Neural cell (in vitro differentiated cells): ENCODE results near the gene GINS2. TPM values are rescaled to one million over a fixed set of nuclear protein-coding genes. Genes with fewer than 3 reads are reported as not detected.

ENCODE experiments used
- H2AFZ ChIP-seq: fragments of 200-600, 300-800 bp; sonication (generic), shearing (Covaris generic); 2 replicates; pipeline ENCODE4 v1.6.0; 2014; ENCODE audit warnings: low read depth, mild to moderate bottlenecking, antibody characterized with exemption, low read length, moderate library complexity
- H3F3A ChIP-seq: fragments of 200-600 bp; shearing (Covaris generic); 2 replicates; pipeline ENCODE4 v1.6.1; 2016; ENCODE audit warnings: mild to moderate bottlenecking, moderate library complexity, mixed read lengths, antibody characterized with exemption, low read length; ENCODE audit not compliant: insufficient read depth, poor library complexity, severe bottlenecking
- H3K27ac ChIP-seq: fragments of 200-600, 300-800 bp; sonication (generic), shearing (Covaris generic); 2 replicates; pipeline ENCODE4 v1.5.1; 2014; ENCODE audit warnings: mild to moderate bottlenecking, low read length, moderate library complexity
- H3K27me3 ChIP-seq: fragments of 300-800, 200-600 bp; sonication (generic), shearing (Covaris generic); 2 replicates; pipeline ENCODE4 v1.6.0; 2014; ENCODE audit warnings: mild to moderate bottlenecking, low read depth, low read length, moderate library complexity; ENCODE audit not compliant: insufficient read depth
- H3K36me3 ChIP-seq: fragments of 300-800, 200-600 bp; sonication (generic), shearing (Covaris generic); 2 replicates; pipeline ENCODE4 v1.5.1; 2014; ENCODE audit warnings: mild to moderate bottlenecking, antibody characterized with exemption, low read length, moderate library complexity; ENCODE audit not compliant: insufficient read depth
- H3K4me2 ChIP-seq: fragments of 300-800, 200-600 bp; sonication (generic), shearing (Covaris generic); 2 replicates; pipeline ENCODE4 v1.6.0; 2014; ENCODE audit warnings: mild to moderate bottlenecking, low read length
- H3K4me3 ChIP-seq: fragments of 300-800, 200-600 bp; sonication (generic), shearing (Covaris generic); 2 replicates; pipeline ENCODE4 v1.5.1; 2014; ENCODE audit warnings: mild to moderate bottlenecking, low read length, moderate library complexity
- H3K79me2 ChIP-seq: fragments of 200-600 bp; shearing (Covaris generic); replicated peaks from 2 replicates; pipeline ENCODE4 v1.6.0; 2014; ENCODE audit warnings: mild to moderate bottlenecking, low read length, moderate library complexity; ENCODE audit not compliant: insufficient read depth
- H3K9ac ChIP-seq: fragments of 300-800, 200-600 bp; sonication (generic), shearing (Covaris generic); 2 replicates; pipeline ENCODE4 v1.6.1; 2016; ENCODE audit warnings: mild to moderate bottlenecking, low read length, mixed read lengths
- H3K9me2 ChIP-seq: fragments of 200-600 bp; shearing (Covaris generic); 2 replicates; pipeline ENCODE4 v1.6.1; 2016; ENCODE audit warnings: mild to moderate bottlenecking, low read length, mixed read lengths; ENCODE audit not compliant: insufficient read depth
- H3K9me3 ChIP-seq: fragments of 200-600, 300-800 bp; sonication (generic), shearing (Covaris generic); 2 replicates; pipeline ENCODE4 v1.6.1; 2016; ENCODE audit warnings: mild to moderate bottlenecking, mixed run types, low read length, moderate library complexity, mixed read lengths
- H4K20me1 ChIP-seq: fragments of 200-600 bp; shearing (Covaris generic); 2 replicates; pipeline ENCODE4 v1.6.1; 2016; ENCODE audit warnings: mild to moderate bottlenecking, mixed run types; ENCODE audit not compliant: insufficient read depth
- EP300 ChIP-seq: fragments of 450-650 bp; conservative IDR thresholded peaks from 2 replicates; pipeline ENCODE4 v1.6.1; 2014; ENCODE audit warnings: antibody characterized with exemption, mild to moderate bottlenecking, moderate library complexity; ENCODE audit not compliant: poor library complexity, severe bottlenecking
- EZH2 ChIP-seq: fragments of 200-600, 300-800 bp; shearing (Covaris generic), sonication (generic); IDR thresholded peaks from 2 replicates; pipeline ENCODE4 v1.6.1; 2014; ENCODE audit warnings: antibody characterized with exemption, low read length, borderline replicate concordance, mild to moderate bottlenecking; ENCODE audit not compliant: insufficient read depth, poor library complexity, severe bottlenecking
- MXI1 ChIP-seq: fragments of 450-650 bp; conservative IDR thresholded peaks from 2 replicates; pipeline ENCODE4 v1.6.1; 2014; ENCODE audit warnings: antibody characterized with exemption, mild to moderate bottlenecking; ENCODE audit not compliant: poor library complexity, severe bottlenecking
- POLR2AphosphoS5 ChIP-seq: IDR thresholded peaks from 2 replicates; pipeline ENCODE4 v1.6.1; 2012
- RAD21 ChIP-seq: fragments of 450-650 bp; conservative IDR thresholded peaks from 2 replicates; pipeline ENCODE4 v1.6.1; 2014; ENCODE audit warnings: antibody characterized with exemption, mild to moderate bottlenecking, moderate library complexity
- SMC3 ChIP-seq: fragments of 450-650 bp; conservative IDR thresholded peaks from 2 replicates; pipeline ENCODE4 v1.6.1; 2014; ENCODE audit warnings: antibody characterized with exemption, mild to moderate bottlenecking, moderate library complexity; ENCODE audit not compliant: poor library complexity
- TAF1 ChIP-seq: IDR thresholded peaks from 2 replicates; pipeline ENCODE4 v1.6.1; 2012; ENCODE audit warnings: low read depth
- polyA plus RNA-seq: library from polyadenylated mRNA; depleted of rRNA; stranded (reverse); fragments of >200 nt; gene quantifications from 2 replicates; pipeline ENCODE4 v1.2.3, GENCODE V29; 2014
- TF ChIP-seq, protein P1 (sequence below): fragments of 450-650 bp; IDR thresholded peaks from 2 replicates; pipeline ENCODE4 v1.5.1; 2014; ENCODE audit warnings: antibody characterized with exemption, mild to moderate bottlenecking, moderate library complexity; ENCODE audit not compliant: poor library complexity, severe bottlenecking
- TF ChIP-seq, protein P2 (sequence below): IDR thresholded peaks from 2 replicates; pipeline ENCODE4 v1.6.1; 2012; ENCODE audit warnings: borderline replicate concordance

GINS2 gene
- polyA plus RNA-seq, 1 donor from 2014 or later: 9.2 TPM

DNA sequence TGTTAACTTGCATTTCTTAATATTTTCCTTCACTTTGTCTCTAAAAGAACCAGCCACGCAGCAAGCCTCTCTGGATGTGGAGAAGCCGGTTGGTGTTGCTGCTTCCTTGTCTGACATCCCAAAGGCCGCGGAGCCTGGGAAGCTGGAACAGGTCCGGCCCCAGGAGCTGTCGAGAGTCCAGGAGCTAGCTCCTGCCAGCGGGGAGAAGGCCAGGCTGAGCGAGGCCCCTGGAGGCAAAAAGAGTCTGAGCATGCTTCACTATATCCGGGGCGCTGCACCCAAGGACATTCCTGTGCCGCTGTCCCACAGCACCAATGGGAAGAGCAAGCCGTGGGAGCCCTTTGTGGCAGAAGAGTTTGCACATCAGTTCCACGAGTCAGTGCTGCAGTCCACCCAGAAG lies 22.8 kb downstream of the GINS2 start:
- TF ChIP-seq, protein P1, sequence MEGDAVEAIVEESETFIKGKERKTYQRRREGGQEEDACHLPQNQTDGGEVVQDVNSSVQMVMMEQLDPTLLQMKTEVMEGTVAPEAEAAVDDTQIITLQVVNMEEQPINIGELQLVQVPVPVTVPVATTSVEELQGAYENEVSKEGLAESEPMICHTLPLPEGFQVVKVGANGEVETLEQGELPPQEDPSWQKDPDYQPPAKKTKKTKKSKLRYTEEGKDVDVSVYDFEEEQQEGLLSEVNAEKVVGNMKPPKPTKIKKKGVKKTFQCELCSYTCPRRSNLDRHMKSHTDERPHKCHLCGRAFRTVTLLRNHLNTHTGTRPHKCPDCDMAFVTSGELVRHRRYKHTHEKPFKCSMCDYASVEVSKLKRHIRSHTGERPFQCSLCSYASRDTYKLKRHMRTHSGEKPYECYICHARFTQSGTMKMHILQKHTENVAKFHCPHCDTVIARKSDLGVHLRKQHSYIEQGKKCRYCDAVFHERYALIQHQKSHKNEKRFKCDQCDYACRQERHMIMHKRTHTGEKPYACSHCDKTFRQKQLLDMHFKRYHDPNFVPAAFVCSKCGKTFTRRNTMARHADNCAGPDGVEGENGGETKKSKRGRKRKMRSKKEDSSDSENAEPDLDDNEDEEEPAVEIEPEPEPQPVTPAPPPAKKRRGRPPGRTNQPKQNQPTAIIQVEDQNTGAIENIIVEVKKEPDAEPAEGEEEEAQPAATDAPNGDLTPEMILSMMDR: no peak
- no peak for TF ChIP-seq RAD21
- no peak for TF ChIP-seq EP300
- no peak for TF ChIP-seq TAF1
- TF ChIP-seq POLR2AphosphoS5: no peak
- TF ChIP-seq EZH2: no peak
- TF ChIP-seq SMC3: no peak
- no peak for TF ChIP-seq MXI1
- TF ChIP-seq, protein P2, sequence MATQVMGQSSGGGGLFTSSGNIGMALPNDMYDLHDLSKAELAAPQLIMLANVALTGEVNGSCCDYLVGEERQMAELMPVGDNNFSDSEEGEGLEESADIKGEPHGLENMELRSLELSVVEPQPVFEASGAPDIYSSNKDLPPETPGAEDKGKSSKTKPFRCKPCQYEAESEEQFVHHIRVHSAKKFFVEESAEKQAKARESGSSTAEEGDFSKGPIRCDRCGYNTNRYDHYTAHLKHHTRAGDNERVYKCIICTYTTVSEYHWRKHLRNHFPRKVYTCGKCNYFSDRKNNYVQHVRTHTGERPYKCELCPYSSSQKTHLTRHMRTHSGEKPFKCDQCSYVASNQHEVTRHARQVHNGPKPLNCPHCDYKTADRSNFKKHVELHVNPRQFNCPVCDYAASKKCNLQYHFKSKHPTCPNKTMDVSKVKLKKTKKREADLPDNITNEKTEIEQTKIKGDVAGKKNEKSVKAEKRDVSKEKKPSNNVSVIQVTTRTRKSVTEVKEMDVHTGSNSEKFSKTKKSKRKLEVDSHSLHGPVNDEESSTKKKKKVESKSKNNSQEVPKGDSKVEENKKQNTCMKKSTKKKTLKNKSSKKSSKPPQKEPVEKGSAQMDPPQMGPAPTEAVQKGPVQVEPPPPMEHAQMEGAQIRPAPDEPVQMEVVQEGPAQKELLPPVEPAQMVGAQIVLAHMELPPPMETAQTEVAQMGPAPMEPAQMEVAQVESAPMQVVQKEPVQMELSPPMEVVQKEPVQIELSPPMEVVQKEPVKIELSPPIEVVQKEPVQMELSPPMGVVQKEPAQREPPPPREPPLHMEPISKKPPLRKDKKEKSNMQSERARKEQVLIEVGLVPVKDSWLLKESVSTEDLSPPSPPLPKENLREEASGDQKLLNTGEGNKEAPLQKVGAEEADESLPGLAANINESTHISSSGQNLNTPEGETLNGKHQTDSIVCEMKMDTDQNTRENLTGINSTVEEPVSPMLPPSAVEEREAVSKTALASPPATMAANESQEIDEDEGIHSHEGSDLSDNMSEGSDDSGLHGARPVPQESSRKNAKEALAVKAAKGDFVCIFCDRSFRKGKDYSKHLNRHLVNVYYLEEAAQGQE: no peak
- Histone ChIP-seq H3K36me3 (peaks cover 16% of the 10 kb centered on the region), H2AFZ (no peak overlapping the region)

DNA sequence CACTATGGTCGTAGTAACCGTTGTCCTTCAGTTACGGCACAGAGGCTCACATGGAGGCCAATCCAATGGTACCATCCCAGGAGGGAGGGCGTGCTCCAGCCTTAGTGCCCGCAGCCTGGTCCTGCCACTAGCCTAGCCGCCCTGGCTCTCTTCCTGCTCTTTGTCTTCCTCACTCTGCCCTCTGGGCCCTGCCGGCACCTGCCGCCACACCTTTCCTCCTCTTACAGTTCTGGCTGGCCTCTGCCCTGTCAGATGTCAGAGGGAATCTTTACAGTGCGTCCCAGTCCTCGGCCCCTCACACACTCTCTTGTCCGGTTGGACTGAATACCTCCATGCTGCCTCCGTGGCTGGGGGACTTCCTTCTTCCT lies 23.4 kb downstream of the GINS2 start:
- no peak overlapping the region for H3K4me2 ChIP-seq
- H3K9ac ChIP-seq: no peak overlapping the region
- H4K20me1 ChIP-seq: no peaks in the 10 kb centered on the region
- H3K9me2 ChIP-seq: no peaks in the 10 kb centered on the region
- no peaks in the 10 kb centered on the region for H3K9me3 ChIP-seq
- no peak overlapping the region for H3K4me3 ChIP-seq
- no peaks in the 10 kb centered on the region for H3K79me2 ChIP-seq
- no peaks in the 10 kb centered on the region for H3F3A ChIP-seq
- H3K36me3 ChIP-seq: peaks cover 16% of the 10 kb centered on the region
- no peak overlapping the region for H3K27ac ChIP-seq
- no peak overlapping the region for H2AFZ ChIP-seq
- no peaks in the 10 kb centered on the region for H3K27me3 ChIP-seq
- TF ChIP-seq, protein P1: no peak
- TF ChIP-seq EZH2: no peak
- no peak for TF ChIP-seq RAD21
- TF ChIP-seq, protein P2: no peak
- TF ChIP-seq SMC3: no peak
- no peak for TF ChIP-seq TAF1
- no peak for TF ChIP-seq POLR2AphosphoS5
- TF ChIP-seq EP300: no peak
- TF ChIP-seq MXI1: no peak

More for the DNA sequence above, 22.8 kb downstream of the GINS2 start:
- no peaks in the 10 kb centered on the region for H3K9me3 ChIP-seq
- no peak overlapping the region for H3K4me2 ChIP-seq
- no peaks in the 10 kb centered on the region for H3K79me2 ChIP-seq
- H3K4me3 ChIP-seq: no peak overlapping the region
- H3K9ac ChIP-seq: no peak overlapping the region
- no peaks in the 10 kb centered on the region for H4K20me1 ChIP-seq
- no peaks in the 10 kb centered on the region for H3F3A ChIP-seq
- H3K27me3 ChIP-seq: no peaks in the 10 kb centered on the region
- H3K27ac ChIP-seq: no peak overlapping the region
- H3K9me2 ChIP-seq: no peaks in the 10 kb centered on the region
